ENCODE results near the gene MAP1LC3A. TPM values are rescaled to one million over a fixed set of nuclear protein-coding genes. Genes with fewer than 3 reads are reported as not detected.

Gene MAP1LC3A
- total RNA-seq, 1 donor from 2014 or later: 83.9 TPM

DNA sequence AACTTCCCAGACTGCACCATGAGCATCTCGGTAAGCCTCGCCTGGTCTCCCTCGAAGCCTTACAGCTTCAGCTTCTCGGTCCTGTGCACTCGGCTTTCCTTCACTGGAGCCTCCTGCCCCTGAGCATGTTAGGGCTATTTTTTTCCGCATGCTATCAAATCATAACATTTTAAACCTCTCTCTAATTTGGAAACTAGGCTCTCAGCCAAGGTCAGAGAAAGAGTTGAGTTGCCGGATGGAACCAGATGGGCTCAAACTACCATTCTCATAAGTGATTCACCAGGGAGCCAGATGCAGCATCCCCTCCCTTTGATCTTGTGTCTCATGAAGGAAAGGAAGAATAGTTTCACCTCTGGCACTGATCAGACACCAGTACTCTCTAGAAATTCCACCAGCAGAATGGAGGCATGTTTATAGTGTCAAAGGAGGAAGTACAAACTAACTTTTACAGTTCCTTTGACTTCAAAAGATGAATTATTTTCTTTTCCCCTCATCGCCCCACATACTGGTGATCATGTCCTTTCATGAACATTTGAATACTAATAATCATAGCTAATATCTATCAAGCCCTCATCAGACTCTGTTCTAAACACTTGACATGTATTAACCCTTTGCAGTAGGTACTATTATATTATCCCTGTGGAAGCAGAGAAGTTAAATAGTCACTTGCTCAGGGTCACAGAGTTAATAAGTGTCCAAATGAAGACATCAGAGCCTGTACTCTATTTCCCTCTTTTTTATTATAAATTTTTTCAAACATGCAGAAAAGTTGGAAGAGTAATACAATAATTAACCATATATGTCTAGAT is 46.7 kb downstream of the MAP1LC3A start:
- Mint-ChIP-seq H3K27me3 (no peaks in the 10 kb centered on the region), H3K27ac (no peak overlapping the region), H3K4me3 (no peak overlapping the region), H3K4me1 (ENCODE audit: unreplicated experiment) (peaks cover 18% of the 10 kb centered on the region), H3K36me3 (peaks cover 13% of the 10 kb centered on the region), H3K9me3 (no peaks in the 10 kb centered on the region)
- TF ChIP-seq, protein P1, sequence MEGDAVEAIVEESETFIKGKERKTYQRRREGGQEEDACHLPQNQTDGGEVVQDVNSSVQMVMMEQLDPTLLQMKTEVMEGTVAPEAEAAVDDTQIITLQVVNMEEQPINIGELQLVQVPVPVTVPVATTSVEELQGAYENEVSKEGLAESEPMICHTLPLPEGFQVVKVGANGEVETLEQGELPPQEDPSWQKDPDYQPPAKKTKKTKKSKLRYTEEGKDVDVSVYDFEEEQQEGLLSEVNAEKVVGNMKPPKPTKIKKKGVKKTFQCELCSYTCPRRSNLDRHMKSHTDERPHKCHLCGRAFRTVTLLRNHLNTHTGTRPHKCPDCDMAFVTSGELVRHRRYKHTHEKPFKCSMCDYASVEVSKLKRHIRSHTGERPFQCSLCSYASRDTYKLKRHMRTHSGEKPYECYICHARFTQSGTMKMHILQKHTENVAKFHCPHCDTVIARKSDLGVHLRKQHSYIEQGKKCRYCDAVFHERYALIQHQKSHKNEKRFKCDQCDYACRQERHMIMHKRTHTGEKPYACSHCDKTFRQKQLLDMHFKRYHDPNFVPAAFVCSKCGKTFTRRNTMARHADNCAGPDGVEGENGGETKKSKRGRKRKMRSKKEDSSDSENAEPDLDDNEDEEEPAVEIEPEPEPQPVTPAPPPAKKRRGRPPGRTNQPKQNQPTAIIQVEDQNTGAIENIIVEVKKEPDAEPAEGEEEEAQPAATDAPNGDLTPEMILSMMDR (conservative IDR thresholded peaks at IDR 0.05): no peak
- DNase-seq (ENCODE audit: extremely low spot score, unreplicated experiment): no peak

DNA sequence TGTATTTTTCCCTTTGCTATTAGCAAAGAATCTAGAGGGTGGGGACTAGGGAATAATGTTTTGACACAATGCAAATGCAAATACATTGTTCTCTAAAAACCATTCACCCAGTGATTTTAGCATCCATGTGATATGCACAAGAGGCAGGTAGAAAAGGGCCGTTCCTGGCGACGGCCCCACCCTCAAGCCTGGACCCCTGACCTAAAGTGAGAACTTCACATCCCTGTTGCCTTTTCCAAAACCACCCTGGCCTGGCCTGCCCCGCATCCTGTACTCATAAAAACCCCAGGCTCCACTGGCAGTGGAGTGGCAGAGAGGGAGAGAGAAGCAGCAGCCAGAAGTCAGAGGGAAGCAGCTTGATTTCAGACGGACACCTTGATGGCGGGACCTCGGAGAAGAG is 48.5 kb downstream of the MAP1LC3A start:
- TF ChIP-seq, protein P1 (conservative IDR thresholded peaks at IDR 0.05): no peak
- no peak for DNase-seq (ENCODE audit: extremely low spot score, unreplicated experiment)
- Mint-ChIP-seq H3K9me3 (no peaks in the 10 kb centered on the region), H3K4me3 (no peak overlapping the region), H3K36me3 (peaks cover 22% of the 10 kb centered on the region), H3K27ac (no peak overlapping the region), H3K27me3 (no peaks in the 10 kb centered on the region), H3K4me1 (ENCODE audit: unreplicated experiment) (peaks cover 18% of the 10 kb centered on the region)

Other genes starting within 250 kb of the MAP1LC3A start
- gene ITCH, start 195.4 kb upstream of the MAP1LC3A start, total RNA-seq (ENCODE audit: low replicate concordance): 77.2 and 86.4 TPM in 2 replicates
- gene DYNLRB1, start 42.3 kb upstream of the MAP1LC3A start, total RNA-seq (ENCODE audit: low replicate concordance): 164 and 201 TPM in 2 replicates
- 41.5 and 46.2 TPM in 2 replicates for gene PIGU, start 118.4 kb downstream of the MAP1LC3A start, total RNA-seq (ENCODE audit: low replicate concordance)
- gene TP53INP2, start 145.6 kb downstream of the MAP1LC3A start, total RNA-seq (ENCODE audit: low replicate concordance): 39.6 and 60.7 TPM in 2 replicates

Data from type B pancreatic cell (in vitro differentiated cells).